Measurements from ENCODE around the gene TMEM80. TPM values are rescaled to one million over a fixed set of nuclear protein-coding genes. Genes with fewer than 3 reads are reported as not detected.

TMEM80 gene
- total RNA-seq = 10 to 100 TPM in 3 of 4 donors, 1 to 10 TPM in 1; 8.8 to 32.8 (median 16.3) TPM

DNA sequence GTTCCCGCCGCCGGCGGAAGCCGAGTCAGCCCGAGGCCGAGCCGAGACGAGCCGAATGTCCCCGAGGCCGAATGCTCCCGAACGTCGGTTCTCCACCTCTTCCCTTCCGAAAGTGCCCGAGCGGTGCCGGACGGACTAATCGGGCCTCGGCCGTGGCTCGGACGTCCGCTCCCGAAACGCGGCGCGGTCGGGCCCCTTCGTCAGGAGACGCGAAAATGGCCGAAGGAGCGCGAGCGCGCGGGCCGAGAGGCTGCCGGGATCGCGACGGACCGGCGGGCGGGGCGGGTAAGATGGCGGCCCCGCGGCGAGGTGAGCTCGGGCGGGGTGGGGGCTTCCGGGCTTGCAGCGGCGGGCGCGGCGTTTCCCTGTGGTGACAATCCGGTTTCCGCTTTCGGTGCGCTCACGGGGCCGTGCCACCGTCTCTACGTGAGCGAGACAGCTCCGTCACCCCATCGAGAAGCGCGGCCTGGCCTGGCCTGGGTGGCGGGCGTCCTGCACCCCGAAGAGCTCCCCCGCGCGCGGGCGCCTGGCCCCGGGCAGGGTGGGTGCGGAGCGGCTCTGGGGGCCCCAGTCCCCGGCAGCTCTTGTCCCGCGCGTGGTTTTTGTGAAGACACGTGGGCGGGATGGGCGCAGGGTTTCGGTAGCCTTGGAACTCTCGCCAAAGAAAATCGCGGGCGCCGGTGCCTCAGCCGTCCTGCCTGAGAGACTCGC, at the start of gene TMEM80:
Gene TMEM80 (plus strand): TSS at position 279 of the 711 bp plus-strand sequence. CDS start 12 bp downstream, at position 291.
- TF ChIP-seq, protein P1, sequence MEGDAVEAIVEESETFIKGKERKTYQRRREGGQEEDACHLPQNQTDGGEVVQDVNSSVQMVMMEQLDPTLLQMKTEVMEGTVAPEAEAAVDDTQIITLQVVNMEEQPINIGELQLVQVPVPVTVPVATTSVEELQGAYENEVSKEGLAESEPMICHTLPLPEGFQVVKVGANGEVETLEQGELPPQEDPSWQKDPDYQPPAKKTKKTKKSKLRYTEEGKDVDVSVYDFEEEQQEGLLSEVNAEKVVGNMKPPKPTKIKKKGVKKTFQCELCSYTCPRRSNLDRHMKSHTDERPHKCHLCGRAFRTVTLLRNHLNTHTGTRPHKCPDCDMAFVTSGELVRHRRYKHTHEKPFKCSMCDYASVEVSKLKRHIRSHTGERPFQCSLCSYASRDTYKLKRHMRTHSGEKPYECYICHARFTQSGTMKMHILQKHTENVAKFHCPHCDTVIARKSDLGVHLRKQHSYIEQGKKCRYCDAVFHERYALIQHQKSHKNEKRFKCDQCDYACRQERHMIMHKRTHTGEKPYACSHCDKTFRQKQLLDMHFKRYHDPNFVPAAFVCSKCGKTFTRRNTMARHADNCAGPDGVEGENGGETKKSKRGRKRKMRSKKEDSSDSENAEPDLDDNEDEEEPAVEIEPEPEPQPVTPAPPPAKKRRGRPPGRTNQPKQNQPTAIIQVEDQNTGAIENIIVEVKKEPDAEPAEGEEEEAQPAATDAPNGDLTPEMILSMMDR (IDR thresholded peaks at IDR 0.05; ENCODE audit: low read depth) = no peak

DNA sequence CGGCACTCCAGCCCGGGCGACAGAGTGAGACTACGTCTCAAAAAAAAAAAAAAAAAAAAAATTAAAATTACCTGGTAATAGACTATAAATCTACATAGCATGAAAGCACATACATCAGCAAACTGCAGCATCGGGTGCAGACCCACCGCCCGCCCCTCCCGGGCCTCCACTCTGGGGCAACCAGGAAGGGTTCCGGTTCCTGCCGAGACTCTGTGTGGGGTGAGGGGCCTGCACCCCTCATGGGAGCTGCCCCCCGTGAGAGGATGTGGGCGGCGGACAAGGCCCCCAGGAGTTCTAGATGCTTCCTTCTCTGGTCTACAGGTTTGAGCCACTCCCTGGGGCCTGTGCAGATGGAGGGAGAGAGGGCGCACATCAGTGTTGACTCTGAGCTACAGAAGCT, 49.4 kb upstream of the TMEM80 start:
- TF ChIP-seq, protein P1 (IDR thresholded peaks at IDR 0.05; ENCODE audit: low read depth) = no peak

DNA sequence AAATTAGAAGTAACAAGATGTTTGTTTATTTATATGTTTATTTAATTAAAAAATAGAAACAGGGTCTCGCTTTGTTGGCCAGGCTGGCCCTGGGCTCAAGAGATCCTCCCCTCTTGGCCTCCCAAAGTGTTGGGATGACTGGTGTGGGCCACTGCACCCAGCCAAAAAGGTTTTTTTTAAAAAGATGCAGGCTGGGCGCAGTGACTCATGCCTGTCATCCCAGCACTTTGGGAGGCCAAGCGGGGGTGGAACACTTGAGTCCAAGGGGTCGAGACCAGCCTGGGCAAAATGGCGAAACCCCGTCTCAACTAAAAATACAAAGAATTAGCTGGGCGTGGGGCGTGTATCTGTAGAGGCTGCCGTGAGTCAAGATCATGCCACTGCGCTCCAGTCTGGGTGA, 45.1 kb upstream of the TMEM80 start:
- TF ChIP-seq, protein P1 (IDR thresholded peaks at IDR 0.05; ENCODE audit: low read depth) = no peak

DNA sequence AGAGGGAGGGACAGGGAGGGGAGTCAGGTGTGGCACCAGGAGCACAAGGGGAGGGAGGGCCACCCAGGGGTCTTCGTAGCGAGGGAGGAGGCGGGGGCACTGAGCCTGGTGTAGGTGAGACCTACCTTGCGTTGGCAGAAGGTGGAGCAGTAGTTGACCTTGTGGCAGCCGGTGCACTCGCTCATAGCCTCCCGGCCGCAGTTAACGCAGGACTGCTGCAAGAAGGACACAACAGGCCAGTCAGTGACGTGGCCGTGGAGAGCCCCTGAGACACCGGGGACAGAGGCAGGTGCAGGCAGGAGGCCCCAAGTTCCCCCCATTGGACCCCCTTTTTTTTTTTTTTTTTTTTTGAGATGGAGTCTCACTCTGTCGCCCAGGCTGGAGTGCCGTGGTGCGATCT, 41.8 kb upstream of the TMEM80 start:
- TF ChIP-seq, protein P1 (IDR thresholded peaks at IDR 0.05; ENCODE audit: low read depth) = no peak

DNA sequence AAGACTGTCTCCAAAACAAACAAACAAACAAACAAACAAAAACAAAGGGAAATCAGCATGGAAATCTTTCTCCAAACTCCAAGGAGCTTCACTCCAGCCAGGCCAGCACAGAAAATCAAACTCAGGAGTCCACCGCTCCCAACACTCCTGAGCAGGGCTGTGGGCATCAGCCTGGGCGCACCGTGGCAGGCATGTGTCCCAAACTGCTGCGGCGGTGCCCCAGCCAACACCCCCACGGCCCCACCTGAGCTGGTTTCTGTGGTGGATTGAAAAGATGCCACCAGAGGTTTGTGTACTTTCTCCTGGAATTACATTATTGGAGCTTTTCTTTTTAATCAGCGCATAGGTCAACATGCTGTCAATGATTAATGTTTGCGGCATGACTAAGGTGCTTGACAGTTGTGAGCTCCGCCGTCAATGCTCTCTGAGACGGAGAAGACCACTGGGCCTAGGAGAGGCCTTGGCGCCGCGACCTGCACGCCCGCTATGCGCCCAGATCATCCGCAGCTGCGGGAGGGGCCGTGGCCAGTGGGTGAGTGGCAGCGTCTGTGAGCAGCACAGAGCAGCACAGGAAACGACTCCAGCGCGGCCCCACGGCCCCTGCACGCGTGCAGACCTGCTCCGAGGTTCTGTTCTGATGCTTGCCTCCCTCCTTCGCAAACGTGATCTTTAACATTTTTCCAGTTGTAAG, 40.4 kb upstream of the TMEM80 start:
- TF ChIP-seq, protein P1 (IDR thresholded peaks at IDR 0.05; ENCODE audit: low read depth) = no peak

- TF ChIP-seq, protein P1 (IDR thresholded peaks at IDR 0.05; ENCODE audit: low read depth) = no peak
These were observed 39.2 kb upstream of the TMEM80 start for GRCh38 chr11:656426-656825.

GRCh38 chr11:656866-657265, 38.8 kb upstream of the TMEM80 start:
- TF ChIP-seq, protein P1 (IDR thresholded peaks at IDR 0.05; ENCODE audit: low read depth) = no peak

Data from subcutaneous adipose tissue (tissue), 4 donors.